HG02870 (cell line): ENCODE data around the gene TNFRSF4.

ENCODE experiments used
- ATAC-seq: cut with Tn5 transposase; IDR thresholded peaks from one replicate; pipeline ENCODE4 v1.9.1; 2021; ENCODE audit warnings: mild to moderate bottlenecking, moderate library complexity; ENCODE audit not compliant: unreplicated experiment

Gene TNFRSF4

GRCh38 chr1:1171161-1171545 is 42.8 kb downstream of the TNFRSF4 start:
- ATAC-seq, result no peak

- no peak for ATAC-seq
These were observed 43.5 kb downstream of the TNFRSF4 start for GRCh38 chr1:1170215-1171091.

GRCh38 chr1:1169429-1170214 is 44.3 kb downstream of the TNFRSF4 start:
- no peak for ATAC-seq

- no peak for ATAC-seq
These were observed 45.2 kb downstream of the TNFRSF4 start for GRCh38 chr1:1168451-1169411.

GRCh38 chr1:1167841-1168450 is 46.0 kb downstream of the TNFRSF4 start:
- no peak for ATAC-seq

GRCh38 chr1:1167398-1167821 is 46.5 kb downstream of the TNFRSF4 start:
- no peak for ATAC-seq

GRCh38 chr1:1166642-1167397 is 47.1 kb downstream of the TNFRSF4 start:
- no peak for ATAC-seq

- ATAC-seq, result no peak
These were observed 48.0 kb downstream of the TNFRSF4 start for GRCh38 chr1:1165900-1166421.

GRCh38 chr1:1165485-1165884 is 48.5 kb downstream of the TNFRSF4 start:
- ATAC-seq, result no peak

GRCh38 chr1:1164701-1165451 is 49.1 kb downstream of the TNFRSF4 start:
- no peak for ATAC-seq

- no peak for ATAC-seq
These were observed 49.6 kb downstream of the TNFRSF4 start for GRCh38 chr1:1164361-1164700.

GRCh38 chr1:1163538-1164070 is 50.3 kb downstream of the TNFRSF4 start:
- ATAC-seq, result no peak

GRCh38 chr1:1162597-1163537 is 51.1 kb downstream of the TNFRSF4 start:
- no peak for ATAC-seq

GRCh38 chr1:1161683-1162079 is 52.3 kb downstream of the TNFRSF4 start:
- no peak for ATAC-seq
